HEK293 (cell line): ENCODE results near the gene AMN.

Source experiments
- ZNF311 ChIP-seq: fragments of 450-650 bp; formaldehyde crosslinking; IDR thresholded peaks from 2 replicates; pipeline ENCODE4 v1.5.1; 2017; ENCODE audit warnings: missing biosample characterization, missing genetic modification characterization, borderline replicate concordance
- TF ChIP-seq, protein P1 (sequence below): fragments of 450-650 bp; formaldehyde crosslinking; IDR thresholded peaks from 2 replicates; pipeline ENCODE4 v1.5.1; 2016; ENCODE audit warnings: missing biosample characterization, missing genetic modification characterization

- TF ChIP-seq, protein P1, sequence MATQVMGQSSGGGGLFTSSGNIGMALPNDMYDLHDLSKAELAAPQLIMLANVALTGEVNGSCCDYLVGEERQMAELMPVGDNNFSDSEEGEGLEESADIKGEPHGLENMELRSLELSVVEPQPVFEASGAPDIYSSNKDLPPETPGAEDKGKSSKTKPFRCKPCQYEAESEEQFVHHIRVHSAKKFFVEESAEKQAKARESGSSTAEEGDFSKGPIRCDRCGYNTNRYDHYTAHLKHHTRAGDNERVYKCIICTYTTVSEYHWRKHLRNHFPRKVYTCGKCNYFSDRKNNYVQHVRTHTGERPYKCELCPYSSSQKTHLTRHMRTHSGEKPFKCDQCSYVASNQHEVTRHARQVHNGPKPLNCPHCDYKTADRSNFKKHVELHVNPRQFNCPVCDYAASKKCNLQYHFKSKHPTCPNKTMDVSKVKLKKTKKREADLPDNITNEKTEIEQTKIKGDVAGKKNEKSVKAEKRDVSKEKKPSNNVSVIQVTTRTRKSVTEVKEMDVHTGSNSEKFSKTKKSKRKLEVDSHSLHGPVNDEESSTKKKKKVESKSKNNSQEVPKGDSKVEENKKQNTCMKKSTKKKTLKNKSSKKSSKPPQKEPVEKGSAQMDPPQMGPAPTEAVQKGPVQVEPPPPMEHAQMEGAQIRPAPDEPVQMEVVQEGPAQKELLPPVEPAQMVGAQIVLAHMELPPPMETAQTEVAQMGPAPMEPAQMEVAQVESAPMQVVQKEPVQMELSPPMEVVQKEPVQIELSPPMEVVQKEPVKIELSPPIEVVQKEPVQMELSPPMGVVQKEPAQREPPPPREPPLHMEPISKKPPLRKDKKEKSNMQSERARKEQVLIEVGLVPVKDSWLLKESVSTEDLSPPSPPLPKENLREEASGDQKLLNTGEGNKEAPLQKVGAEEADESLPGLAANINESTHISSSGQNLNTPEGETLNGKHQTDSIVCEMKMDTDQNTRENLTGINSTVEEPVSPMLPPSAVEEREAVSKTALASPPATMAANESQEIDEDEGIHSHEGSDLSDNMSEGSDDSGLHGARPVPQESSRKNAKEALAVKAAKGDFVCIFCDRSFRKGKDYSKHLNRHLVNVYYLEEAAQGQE (tag by site-specific recombination) = no peak
- TF ChIP-seq ZNF311 (tag by site-specific recombination) = no peak
These were observed 13.3 kb downstream of the AMN start for GRCh38 chr14:102935756-102936155.
